NCI-H1105 (cell line): Measurements from ENCODE around the gene UNCX.
"Not testable (repeated sequence)": the region's sequence is repeated elsewhere in the genome, so short reads cannot be mapped to it uniquely, and the experiment has no call there.

ENCODE experiments used
- DNase-seq: peaks from one replicate; lab custom pipeline; 2025; lab: John Stamatoyannopoulos, UW

Gene UNCX

DNA sequence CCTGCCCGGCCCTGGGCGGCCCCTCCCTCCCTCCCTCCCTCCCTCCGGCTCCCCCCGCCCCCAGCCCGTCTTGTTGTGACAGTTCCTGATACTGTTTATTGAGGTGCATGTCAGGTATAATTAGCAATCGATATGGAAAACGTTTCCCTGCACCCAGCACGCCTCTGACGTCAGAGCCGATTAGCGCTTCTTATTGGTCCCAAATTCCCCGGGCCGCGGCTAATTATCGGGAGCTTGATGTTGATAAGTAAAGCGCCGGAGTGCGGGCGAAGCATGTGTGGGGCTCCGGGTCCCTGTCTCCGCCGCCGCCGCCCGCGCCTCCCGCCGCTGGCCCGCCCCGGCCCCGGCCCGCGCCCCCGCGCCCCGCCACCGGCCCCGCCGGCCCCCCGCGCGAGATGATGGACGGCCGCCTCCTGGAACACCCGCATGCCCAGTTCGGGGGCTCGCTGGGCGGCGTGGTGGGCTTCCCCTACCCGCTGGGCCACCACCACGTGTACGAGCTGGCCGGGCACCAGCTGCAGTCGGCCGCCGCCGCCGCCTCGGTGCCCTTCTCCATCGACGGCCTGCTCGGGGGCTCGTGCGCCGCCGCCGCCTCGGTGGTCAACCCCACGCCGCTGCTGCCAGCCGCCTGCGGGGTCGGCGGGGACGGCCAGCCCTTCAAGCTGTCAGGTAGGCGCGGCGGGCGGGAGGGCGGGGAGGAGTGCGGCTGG, at the start of gene UNCX:
Gene UNCX, plus strand, starts transcription at position 250 of the 710 bp plus-strand sequence. Its CDS starts 146 bp downstream, at position 396.
- DNase-seq, result peak; percentile 86

- no peak for DNase-seq
Measured at GRCh38 chr7:1187127-1187526, 45.5 kb upstream of the UNCX start.

GRCh38 chr7:1188720-1189294, 43.9 kb upstream of the UNCX start:
- DNase-seq, result no peak

DNA sequence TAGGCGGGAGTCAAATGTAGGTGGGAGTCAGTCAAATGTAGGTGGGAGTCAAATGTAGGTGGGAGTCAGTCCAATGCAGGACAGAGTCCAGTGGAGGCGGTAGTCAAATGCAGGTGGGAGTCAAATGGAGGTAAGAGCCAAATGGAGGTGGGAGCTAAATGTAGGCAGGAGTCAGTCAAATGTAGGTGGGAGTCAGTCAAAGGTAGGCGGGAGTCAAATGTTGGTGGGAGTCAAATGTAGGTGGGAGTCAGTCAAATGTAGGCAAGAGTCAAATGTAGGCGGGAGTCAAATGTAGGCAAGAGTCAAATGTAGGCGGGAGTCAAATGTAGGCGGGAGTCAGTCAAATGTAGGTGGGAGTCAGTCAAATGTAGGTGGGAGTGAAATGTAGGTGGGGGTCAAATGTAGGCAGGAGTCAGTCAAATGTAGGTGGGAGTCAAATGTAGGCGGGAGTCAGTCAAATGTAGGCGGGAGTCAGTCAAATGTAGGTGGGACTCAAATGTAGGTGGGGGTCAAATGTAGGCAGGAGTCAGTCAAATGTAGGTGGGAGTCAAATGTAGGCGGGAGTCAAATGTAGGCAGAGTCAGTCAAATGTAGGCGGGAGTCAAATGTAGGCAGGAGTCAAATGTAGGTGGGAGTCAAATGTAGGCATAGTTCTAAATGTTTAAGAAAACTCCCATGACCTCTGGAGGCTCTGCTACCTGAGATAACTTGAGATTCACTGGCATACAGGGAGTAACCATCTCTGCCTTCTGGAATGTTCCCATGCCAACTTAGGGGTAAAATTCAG, 42.5 kb upstream of the UNCX start:
- no peak for DNase-seq

GRCh38 chr7:1192171-1192676, 40.4 kb upstream of the UNCX start:
- no peak for DNase-seq

- peak; percentile 66 for DNase-seq
Measured at GRCh38 chr7:1193593-1194424, 38.9 kb upstream of the UNCX start.

DNA sequence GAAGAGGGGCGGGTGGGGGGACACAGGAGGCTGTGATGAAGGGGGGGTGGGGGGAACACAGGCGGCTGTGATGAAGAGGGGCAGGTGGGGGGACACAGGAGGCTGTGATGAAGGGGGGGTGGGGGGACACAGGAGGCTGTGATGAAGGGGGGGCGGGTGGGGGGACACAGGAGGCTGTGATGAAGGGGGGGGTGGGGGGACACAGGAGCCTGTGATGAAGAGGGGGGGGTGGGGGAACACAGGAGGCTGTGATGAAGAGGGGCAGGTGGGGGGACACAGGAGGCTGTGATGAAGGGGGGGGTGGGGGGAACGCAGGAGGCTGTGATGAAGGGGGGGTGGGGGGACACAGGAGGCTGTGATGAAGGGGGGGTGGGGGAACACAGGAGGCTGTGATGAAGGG, 36.2 kb upstream of the UNCX start:
- not testable (repeated sequence) for DNase-seq

- DNase-seq, result no peak
Measured at GRCh38 chr7:1196950-1197349, 35.7 kb upstream of the UNCX start.

DNA sequence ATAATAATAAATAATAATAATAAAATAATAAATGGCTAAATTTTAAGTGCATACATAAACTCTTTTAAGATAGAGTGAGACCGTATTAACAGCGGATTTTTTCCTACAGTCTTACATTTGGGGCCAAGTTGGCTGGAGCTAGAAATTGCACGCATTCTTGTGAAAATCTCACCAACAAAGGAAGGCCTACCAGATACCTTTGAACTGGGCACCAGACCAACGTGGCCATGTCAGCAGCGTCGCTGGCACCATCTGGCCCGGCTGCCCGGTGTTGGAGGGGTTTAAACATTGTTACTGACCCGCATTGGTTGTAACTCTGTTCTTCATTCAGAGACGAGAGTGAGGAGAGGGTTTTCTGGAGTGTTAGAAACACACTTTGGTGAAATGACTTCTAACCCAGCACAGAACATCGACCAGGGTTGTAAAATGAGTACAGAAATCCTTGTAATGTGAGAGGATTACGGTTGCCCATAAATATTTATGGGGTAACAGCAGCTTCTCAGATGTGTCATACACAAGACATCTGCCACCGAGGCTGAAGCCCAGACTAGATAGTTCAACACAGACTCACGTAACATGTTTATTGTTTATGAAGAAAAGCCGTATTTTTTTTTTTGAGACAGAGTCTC, 34.6 kb upstream of the UNCX start:
- DNase-seq, result no peak

DNA sequence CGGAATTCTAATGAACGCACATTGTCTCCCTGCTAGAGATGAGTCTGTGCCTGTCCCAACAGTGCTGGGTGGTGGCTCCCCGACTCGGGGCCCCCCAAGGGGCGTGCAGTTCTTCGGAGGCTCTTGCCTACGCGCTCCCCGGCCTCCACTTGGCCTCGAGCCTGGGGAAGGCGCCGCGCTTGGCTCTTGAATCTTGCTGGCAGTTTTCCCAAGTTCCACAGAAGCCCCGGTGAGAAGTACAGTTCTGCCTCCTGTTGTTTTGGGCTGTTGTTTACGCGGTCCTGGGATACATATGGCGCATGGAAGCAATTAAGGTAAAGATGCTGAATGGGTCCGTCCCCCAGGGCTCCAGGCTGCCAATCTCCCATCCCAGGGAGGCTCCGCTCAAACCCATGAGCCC, 32.6 kb upstream of the UNCX start:
- DNase-seq, result peak; percentile 47

DNA sequence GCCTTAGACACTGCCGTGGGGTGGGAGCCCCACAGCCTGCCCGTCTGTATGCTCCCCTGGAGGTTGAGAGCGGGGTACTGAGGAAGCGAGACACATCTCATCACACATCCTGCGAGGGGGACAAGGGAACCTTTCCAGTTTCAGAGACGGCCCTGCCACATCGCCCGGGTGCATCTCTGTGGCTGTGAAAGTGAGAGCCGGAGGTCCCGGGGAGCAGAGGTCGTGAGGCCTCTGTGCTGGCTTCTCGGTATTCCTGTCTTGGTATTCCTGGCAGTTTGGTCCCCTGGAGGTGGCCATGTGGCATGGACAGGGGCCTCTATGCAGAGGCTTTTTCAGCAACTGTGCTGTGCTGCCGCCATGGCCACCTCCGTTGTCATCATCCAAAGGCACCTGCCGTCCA, 30.8 kb upstream of the UNCX start:
- no peak for DNase-seq

DNA sequence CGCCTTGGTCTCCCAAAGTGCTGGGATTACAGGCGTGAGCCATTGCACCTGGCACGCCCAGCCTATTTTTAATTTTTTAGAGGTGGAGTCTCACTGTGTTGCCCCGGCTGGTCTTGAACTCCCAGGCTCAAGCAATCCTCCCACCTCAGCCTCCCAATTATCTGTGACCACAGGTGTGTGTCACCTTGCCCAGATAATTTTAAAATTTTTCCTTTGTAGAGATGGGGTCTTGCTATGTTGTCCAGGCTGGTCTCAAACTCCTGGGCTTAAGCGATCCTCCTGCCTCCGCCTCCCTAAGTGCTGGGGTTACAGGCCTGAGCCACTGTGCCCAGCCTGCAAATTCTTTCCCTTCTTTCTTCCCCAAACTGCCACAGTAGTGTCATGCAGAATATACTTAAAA, 29.8 kb upstream of the UNCX start:
- not testable (repeated sequence) for DNase-seq

GRCh38 chr7:1204460-1205140, 28.1 kb upstream of the UNCX start:
- no peak for DNase-seq

- DNase-seq, result not testable (repeated sequence)
Measured at GRCh38 chr7:1205742-1206141, 26.9 kb upstream of the UNCX start.

DNA sequence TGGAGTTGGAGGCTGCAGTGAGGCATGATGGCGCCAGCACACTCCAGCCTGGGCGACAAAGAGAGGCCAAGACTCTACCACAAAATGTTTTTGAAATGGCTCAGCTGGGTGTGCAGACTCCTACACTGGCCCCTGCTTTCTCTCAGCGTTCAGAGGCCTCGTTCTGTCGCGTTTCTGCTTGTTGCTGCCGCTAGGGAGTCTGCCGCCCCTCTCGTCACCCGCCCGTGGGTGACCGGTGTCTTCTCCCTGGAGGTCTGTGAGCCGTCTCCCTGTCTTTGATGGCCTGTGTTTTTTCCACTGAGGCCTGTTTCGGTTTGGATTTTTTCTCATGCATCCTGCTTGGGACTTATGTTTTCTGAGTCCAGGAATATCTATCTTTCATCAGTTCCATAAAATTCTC, 23.6 kb upstream of the UNCX start:
- DNase-seq, result no peak

DNA sequence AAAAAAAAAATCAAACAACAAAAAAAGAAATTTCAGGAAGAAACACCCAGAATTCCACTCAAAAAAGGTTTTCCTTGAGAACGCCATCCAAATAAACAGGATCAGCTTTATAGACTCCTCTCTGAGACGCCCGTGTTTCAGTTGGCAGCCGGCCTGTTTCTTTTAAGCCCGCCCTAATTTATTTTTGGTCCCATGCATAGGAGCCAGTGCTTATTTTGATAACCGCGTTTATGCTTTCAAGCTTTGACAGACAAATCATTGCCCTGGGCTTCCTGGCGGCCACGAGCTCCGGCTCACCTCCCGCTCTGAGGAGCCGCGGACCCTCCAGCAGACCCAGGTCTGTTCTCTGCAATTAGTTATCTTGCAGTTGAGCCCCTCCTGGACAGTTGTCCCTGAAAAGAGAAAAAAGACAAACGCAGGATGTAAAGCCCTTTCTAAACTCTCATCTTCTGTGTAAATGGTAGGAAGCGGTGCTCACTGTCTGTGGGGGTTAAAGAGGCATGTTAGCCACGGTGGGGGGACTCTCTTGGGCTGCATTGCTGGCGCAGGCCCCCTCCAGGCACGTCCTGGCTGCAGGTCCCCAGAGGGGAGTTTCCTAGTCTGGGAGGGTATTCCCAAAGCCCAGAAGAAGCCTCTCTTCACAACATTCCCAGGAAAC, 22.2 kb upstream of the UNCX start:
- peak; percentile 74 for DNase-seq

DNA sequence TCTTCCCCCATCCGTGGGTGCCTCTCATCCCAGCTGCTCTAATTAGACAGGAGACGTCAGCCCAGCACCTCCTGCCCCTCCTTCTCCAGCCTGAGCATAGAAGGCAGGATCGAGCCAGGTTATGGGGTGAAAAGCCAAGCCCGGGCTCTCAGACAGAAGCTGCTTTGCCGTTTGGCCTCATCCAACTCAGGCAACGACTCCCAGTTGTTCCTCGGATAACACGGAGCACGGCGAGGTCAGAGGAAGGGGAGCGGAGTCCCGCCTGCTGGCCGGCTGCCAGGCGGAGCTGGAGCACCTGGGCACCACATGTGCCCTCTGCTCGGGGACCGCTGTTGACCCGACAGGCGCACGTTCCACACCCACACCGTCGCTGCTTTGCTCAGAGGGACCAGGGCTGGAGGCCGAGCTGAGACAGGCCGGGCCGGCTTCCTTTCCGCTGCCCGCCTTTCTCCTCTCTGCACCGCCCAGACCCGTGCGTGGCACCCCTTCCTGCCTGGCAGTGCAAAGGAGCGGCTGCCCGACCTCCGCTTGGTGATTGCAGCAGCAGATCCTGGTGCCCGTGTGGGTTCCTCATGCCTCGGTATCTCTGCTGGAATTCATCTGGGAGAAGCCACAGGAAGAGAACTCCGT, 21.6 kb upstream of the UNCX start:
- DNase-seq, result peak; percentile 79

DNA sequence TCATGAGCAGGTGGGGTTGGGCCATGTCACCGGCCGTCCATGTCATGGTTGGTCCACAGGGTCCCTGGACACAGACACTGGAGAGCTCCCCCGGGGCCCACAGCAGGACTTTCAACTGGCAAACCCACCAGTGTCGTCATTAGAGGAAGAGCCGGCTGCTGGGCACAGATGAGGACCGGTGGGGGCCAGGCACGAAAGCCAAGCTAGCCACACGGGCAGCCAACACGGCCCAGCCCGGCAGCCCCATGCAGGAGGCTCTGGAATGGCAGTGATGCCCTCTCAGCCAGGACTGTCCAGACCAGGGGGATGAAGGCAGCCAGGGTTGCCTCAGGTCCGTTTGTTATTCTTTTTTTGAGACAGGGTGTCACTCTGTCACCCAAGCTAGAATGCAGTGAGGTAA, 21.1 kb upstream of the UNCX start:
- DNase-seq, result no peak

DNA sequence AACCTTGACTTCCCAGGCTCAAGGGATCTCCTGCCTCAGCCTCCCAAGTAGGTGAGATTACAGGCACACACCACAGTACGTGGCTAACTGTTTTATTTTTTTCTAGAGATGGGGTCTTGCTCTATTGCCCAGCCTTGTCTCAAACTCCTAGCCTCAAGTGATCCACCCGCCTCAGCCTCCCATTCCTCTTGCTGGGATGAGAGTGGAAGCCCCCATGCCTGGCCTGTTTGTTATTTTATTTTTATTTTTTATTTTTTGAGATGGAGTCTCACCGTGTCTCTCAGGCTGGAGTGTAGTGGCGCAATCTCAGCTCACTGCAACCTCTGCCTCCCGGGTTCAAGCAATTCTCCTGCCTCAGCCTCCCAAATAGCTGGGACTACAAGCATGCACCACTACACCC, 20.6 kb upstream of the UNCX start:
- DNase-seq, result not testable (repeated sequence)

GRCh38 chr7:1214516-1214915, 18.2 kb upstream of the UNCX start:
- DNase-seq, result no peak
